Measurements from ENCODE around the gene ACSL3.

- no peak for TF ChIP-seq TAF1 (IDR thresholded peaks at IDR 0.05; ENCODE audit: low read depth)
- TF ChIP-seq, protein P1, sequence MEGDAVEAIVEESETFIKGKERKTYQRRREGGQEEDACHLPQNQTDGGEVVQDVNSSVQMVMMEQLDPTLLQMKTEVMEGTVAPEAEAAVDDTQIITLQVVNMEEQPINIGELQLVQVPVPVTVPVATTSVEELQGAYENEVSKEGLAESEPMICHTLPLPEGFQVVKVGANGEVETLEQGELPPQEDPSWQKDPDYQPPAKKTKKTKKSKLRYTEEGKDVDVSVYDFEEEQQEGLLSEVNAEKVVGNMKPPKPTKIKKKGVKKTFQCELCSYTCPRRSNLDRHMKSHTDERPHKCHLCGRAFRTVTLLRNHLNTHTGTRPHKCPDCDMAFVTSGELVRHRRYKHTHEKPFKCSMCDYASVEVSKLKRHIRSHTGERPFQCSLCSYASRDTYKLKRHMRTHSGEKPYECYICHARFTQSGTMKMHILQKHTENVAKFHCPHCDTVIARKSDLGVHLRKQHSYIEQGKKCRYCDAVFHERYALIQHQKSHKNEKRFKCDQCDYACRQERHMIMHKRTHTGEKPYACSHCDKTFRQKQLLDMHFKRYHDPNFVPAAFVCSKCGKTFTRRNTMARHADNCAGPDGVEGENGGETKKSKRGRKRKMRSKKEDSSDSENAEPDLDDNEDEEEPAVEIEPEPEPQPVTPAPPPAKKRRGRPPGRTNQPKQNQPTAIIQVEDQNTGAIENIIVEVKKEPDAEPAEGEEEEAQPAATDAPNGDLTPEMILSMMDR (IDR thresholded peaks at IDR 0.05; ENCODE audit: poor library complexity, severe bottlenecking): no peak
- TF ChIP-seq REST (IDR thresholded peaks at IDR 0.05; ENCODE audit: borderline replicate concordance): no peak
- TF ChIP-seq EP300 (conservative IDR thresholded peaks at IDR 0.05; ENCODE audit: poor library complexity, severe bottlenecking): no peak
- TF ChIP-seq EZH2 (IDR thresholded peaks at IDR 0.05; ENCODE audit: borderline replicate concordance, insufficient read depth, low read length, poor library complexity, severe bottlenecking): no peak
- TF ChIP-seq POLR2AphosphoS5 (IDR thresholded peaks at IDR 0.05): no peak
Observed at GRCh38 chr2:222884805-222885424, 24.1 kb downstream of the ACSL3 start.

All from neural cell (in vitro differentiated cells).